SK-N-SH (cell line): ENCODE results near the gene TMEM248.
"Not testable (repeated sequence)": the region's sequence is repeated elsewhere in the genome, so short reads cannot be mapped to it uniquely, and the experiment has no call there.

Experiments
- CTCF ChIP-seq: fragments of 200-600 bp; sonication (generic); IDR thresholded peaks from 2 replicates; pipeline ENCODE4 v1.6.1; 2017; ENCODE audit warnings: antibody characterized with exemption, mild to moderate bottlenecking, moderate library complexity
- TAF1 ChIP-seq: IDR thresholded peaks from 2 replicates; pipeline ENCODE4 v1.6.1; 2012; ENCODE audit warnings: low read depth, mild to moderate bottlenecking, low read length, moderate library complexity, borderline replicate concordance
- USF2 ChIP-seq: fragments of 150-350 bp; IDR thresholded peaks from 2 replicates; pipeline ENCODE4 v1.6.1; 2017; ENCODE audit warnings: antibody characterized with exemption, low read length, low read depth, borderline replicate concordance

GRCh38 chr7:66994051-66994450 is 73.0 kb downstream of the TMEM248 start:
- TF ChIP-seq CTCF, TAF1, USF2: not testable (repeated sequence)
